NCI-H510A treated with DMSO at 0.1 percent for 48 hours (cell line): ENCODE data around the gene DNAI1.
A peak's percentile ranks its signal among the peaks of the same experiment; 100 is the strongest.

ENCODE experiments used
- DNase-seq: peaks from one replicate; lab custom pipeline; 2025; lab: John Stamatoyannopoulos, UW

The DNAI1 gene

DNA sequence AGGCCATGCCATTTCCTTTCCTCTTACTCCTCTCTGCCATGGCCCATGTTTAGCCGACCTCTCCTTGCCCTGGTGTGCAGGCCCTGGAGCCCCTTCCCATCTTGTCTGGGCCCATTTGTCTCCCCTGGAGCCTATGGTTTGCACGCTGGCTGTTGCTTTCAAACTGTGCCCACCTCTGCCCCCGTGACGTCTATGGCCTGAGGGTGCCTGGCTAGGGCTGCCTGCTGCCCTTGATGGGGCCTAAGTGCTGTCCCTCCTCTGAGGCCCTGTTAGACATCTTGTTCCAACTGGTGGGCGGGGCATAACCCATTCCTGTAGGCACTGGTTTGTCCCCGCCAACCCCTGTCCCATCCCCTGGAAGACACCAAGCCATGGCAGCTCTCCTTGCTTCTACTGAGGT lies 86.9 kb downstream of the DNAI1 start:
- DNase-seq = no peak

DNA sequence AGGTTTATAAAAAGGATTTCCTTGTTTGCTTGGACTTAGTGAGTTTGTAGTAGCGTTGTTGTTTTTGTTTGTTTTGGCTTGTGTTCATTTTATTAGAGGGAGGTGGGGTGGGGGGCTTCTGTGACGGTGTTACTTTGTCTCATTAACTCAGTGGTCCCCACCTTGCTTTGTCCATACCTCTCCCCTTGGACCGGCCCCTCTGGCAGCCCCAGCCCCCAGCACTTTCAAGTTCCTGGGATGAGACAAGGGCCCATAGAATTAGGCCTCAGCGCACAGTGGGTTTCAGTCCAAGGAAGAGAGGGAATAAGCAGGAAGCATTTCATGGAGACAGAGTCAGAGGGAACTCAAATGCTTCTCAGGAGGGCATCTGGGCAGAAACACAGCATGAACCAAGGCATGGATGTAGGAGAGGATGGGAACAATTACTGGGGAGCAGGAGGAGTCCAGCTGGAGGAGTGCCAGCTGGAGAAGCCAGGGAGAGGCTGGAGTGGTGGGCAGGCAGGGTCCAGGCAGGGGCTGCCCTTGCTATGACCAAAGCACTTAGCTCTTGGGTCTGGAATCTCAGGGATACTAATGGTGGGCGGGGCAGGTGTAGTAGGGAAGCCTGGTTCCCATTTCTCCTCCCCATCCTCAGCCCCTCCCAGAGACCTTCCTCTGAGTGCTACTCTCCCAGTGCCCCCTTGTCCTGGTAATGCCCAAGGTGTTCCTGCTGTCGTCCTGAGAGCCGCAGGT lies 87.7 kb downstream of the DNAI1 start:
- no peak for DNase-seq

- no peak for DNase-seq
Observed at GRCh38 chr9:34546834-34547827, 88.5 kb downstream of the DNAI1 start.

- peak; percentile 18 for DNase-seq
Observed at GRCh38 chr9:34547960-34548611, 89.5 kb downstream of the DNAI1 start.

DNA sequence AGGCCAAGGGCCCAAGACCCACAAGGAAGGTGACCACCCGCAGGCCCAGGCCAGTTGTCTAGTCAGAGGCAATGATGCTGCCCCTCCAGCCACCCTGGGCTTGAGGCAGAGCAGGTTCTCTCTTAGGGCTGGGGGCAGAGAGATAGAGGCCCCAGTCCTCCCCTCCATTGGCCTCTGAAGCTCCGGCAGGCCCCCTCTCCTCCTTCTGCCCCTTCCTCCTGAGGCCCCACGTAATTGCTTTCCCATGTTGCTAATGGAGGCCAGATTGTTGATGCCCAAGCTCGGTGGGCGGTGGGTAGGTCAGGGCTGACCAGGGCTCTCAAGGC lies 90.8 kb downstream of the DNAI1 start:
- no peak for DNase-seq

- no peak for DNase-seq
Observed at GRCh38 chr9:34550016-34550680, 91.5 kb downstream of the DNAI1 start.

- no peak for DNase-seq
Observed at GRCh38 chr9:34550681-34551270, 92.2 kb downstream of the DNAI1 start.

DNA sequence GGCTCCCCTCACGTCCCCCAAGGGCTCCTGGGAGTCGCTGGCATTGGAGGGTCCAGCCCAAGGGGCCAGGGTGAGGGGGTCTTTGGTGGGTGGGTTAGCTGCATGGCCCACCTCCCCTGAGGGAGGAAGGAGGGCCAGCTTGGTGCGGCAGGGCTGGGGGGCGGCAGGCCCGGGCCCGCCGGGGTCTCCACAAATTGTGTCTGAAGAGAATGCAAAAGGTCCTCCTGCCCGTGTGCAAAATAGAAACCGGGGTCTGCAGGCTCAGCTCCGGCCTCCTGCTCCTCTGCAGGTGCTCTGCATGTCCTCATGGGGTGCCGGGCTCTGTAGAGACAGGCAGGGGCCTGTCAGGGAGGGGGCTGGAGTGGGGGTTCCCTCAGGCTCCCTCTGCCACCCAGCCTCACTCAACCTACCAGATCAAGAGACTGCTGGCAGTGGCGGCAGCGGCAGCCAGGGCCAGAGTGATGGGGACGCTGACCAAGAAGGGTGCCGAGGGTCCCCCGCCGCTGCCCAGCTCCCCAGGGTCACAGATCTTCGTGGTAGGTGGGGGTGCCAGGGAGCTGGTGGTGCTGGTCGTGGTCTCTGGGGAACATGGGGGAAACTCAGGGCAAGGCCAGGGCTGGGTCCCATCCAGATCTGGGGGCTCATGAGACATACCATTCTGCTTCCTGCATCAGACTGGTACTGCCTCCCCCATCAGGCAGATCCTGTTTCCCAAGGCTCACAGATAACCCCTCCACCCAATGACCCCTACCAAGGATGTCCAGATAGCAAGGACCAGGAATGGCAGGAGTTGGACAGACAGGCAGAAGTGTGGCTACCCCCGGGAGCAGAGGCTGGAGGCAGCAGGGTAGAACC lies 93.4 kb downstream of the DNAI1 start:
- no peak for DNase-seq

GRCh38 chr9:34552606-34552981 lies 94.0 kb downstream of the DNAI1 start:
- no peak for DNase-seq

DNA sequence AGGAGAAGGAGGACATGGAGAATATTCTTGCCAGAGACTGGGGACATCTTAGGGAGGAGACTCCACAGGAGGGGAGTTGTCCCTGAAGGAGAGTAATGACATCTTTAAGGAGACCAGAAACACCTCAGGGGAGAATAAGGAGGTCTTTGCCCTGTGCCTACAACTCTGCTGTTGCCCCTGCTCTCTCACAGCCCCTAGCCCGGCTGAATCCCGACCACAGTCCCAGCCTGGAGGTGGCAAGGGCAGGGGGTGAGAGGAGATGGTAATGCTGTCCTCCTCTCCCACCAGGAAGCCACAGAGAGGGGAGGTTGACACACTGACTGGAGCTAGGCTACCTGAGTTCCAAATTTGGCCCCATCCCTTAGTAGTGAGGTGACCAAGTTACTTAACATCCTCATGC lies 94.4 kb downstream of the DNAI1 start:
- DNase-seq = no peak

DNA sequence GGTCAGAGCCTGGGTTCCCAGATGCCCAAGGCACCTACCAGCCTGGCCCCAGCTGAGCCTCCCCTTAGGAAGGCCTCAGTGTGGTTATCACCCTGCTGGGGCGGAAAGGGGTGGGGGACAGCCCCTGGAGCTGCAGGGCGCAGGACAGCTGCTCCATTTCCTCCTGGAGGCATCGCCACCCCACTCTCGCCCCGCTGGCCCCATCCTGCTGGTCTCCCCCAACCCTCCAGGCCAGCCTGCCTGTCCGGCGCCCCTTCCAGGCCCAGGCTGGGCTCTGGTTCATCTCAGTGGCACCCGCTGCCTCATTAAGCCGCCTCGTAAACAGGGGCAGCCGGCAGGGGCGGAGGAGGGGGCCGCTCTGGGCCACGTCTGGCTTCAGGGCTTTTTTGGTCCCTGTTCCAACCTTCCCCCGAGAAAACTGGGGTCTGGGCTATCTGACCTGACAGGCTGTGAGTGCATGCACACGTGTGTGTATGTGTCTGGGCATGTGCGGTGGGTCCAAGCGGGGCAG lies 95.0 kb downstream of the DNAI1 start:
- no peak for DNase-seq

GRCh38 chr9:34554211-34555001 lies 95.8 kb downstream of the DNAI1 start:
- no peak for DNase-seq

DNA sequence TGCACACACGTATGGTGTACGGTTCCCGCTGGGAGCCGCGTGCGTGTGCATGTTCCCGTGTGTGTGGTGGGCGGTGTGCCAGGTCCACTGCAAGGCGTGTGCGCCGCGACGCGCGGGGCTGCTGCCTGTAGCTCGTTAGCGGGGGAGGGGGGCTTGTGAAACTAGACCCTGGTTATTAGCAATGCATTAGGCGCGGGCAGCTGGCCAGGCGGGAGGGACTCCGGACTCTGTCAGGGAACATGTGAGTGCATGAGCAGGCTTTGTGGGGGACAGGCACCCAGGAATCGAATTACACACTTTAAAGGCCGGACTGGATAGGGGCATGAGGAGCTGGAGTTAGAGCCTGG lies 96.4 kb downstream of the DNAI1 start:
- DNase-seq = no peak

- no peak for DNase-seq
Observed at GRCh38 chr9:34555500-34555899, 96.9 kb downstream of the DNAI1 start.

- no peak for DNase-seq
Observed at GRCh38 chr9:34555936-34556525, 97.4 kb downstream of the DNAI1 start.

- DNase-seq = no peak
Observed at GRCh38 chr9:34556949-34557348, 98.3 kb downstream of the DNAI1 start.

DNA sequence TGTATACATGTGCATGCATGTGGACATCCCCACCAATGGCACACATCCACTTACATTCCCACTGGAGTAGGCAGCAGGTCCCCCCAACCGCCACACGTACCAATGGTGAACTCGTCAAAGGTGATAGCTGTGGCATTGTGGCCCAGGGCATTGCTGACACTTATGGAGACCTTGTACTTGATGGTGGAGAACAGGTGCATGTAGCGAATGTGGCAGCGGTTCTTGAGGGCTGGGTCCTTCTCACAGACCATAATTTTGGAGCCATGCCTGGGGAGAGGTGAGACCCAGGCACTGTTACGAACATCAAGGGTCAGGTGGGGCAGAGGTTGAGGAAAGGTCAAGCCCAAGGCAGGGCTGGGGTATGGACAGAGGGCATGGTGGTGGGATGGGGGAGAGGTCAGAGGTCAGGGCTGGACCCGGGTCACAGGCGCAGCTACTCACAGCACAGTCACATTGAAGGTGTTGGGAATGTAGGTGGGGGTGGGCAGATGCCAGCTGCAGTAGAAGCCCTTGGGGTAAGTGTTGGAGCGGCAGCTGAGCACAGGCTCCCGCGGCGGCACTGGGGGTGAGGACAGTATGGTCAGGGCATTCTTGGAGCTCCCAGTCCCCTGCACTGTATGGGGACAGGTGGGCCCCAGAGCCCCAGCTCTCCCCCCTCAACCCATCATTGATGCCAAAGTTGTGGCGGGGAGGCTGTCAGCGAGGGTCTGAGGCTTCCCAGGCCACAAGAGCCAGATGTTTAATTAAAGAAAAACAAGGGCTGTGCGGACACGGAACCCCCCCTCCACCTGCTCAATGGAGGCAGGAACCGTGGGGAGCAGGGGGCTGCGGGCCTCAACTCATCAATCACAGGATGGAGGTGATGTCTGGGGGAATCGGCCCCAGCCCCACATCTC lies 99.1 kb downstream of the DNAI1 start:
- DNase-seq = no peak

- DNase-seq = no peak
Observed at GRCh38 chr9:34558364-34558763, 99.8 kb downstream of the DNAI1 start.
